ENCODE data around the gene FAM168A.

FAM168A gene

GRCh38 chr11:73355109-73355508 is 242.8 kb downstream of the FAM168A start:
- no peaks in the 10 kb centered on the region for H3K9me3 ChIP-seq (ENCODE audit: control insufficient read depth, insufficient read depth, low read length)
- H3K4me1 ChIP-seq (ENCODE audit: control insufficient read depth, insufficient read depth, low read length), result no peaks in the 10 kb centered on the region
- no peak overlapping the region for H3K9ac ChIP-seq (ENCODE audit: low read depth, low read length)
- no peak overlapping the region for H3K4me3 ChIP-seq (ENCODE audit: low read depth, low read length)
- H3K36me3 ChIP-seq (ENCODE audit: control insufficient read depth, insufficient read depth, low read length), result no peaks in the 10 kb centered on the region
- no peaks in the 10 kb centered on the region for H3K27me3 ChIP-seq (ENCODE audit: control insufficient read depth, insufficient read depth, low read length)
- H3K27ac ChIP-seq (ENCODE audit: low read depth, low read length), result no peak overlapping the region

GRCh38 chr11:73353422-73353821 is 244.5 kb downstream of the FAM168A start:
- H3K4me3 ChIP-seq (ENCODE audit: low read depth, low read length), result no peak overlapping the region
- H3K27me3 ChIP-seq (ENCODE audit: control insufficient read depth, insufficient read depth, low read length), result no peaks in the 10 kb centered on the region
- H3K4me1 ChIP-seq (ENCODE audit: control insufficient read depth, insufficient read depth, low read length), result no peaks in the 10 kb centered on the region
- H3K9me3 ChIP-seq (ENCODE audit: control insufficient read depth, insufficient read depth, low read length), result no peaks in the 10 kb centered on the region
- no peak overlapping the region for H3K9ac ChIP-seq (ENCODE audit: low read depth, low read length)
- H3K36me3 ChIP-seq (ENCODE audit: control insufficient read depth, insufficient read depth, low read length), result no peaks in the 10 kb centered on the region
- H3K27ac ChIP-seq (ENCODE audit: low read depth, low read length), result no peak overlapping the region

- no peaks in the 10 kb centered on the region for H3K27me3 ChIP-seq (ENCODE audit: control insufficient read depth, insufficient read depth, low read length)
- no peak overlapping the region for H3K4me3 ChIP-seq (ENCODE audit: low read depth, low read length)
- no peaks in the 10 kb centered on the region for H3K36me3 ChIP-seq (ENCODE audit: control insufficient read depth, insufficient read depth, low read length)
- H3K27ac ChIP-seq (ENCODE audit: low read depth, low read length), result no peak overlapping the region
- H3K4me1 ChIP-seq (ENCODE audit: control insufficient read depth, insufficient read depth, low read length), result no peaks in the 10 kb centered on the region
- no peaks in the 10 kb centered on the region for H3K9me3 ChIP-seq (ENCODE audit: control insufficient read depth, insufficient read depth, low read length)
- no peak overlapping the region for H3K9ac ChIP-seq (ENCODE audit: low read depth, low read length)
Measured at GRCh38 chr11:73350908-73351636, 246.8 kb downstream of the FAM168A start.
